Cardiac muscle cell (in vitro differentiated cells and primary cell): ENCODE measurements around the gene CTTNBP2NL. TPM values are rescaled to one million over a fixed set of nuclear protein-coding genes. Genes with fewer than 3 reads are reported as not detected.

Source experiments
- DNase-seq, 2 donors: peaks; one replicate each; pipeline versions ENCODE4 v3.0.0 to v3.0.0-alpha.2; 2010 to 2017; ENCODE audit warnings: low read depth in 1 of 2, low spot score in 1 of 2
- H3K27ac ChIP-seq: fragments of 200-600 bp; sonication (generic); 2 replicates; pipeline ENCODE4 v1.5.1; 2016
- H3K27me3 ChIP-seq: fragments of 200-600 bp; sonication (generic); 2 replicates; pipeline ENCODE4 v1.6.0; 2016; ENCODE audit warnings: control low read depth
- H3K36me3 ChIP-seq: fragments of 200-600 bp; sonication (generic); 2 replicates; pipeline ENCODE4 v1.5.1; 2016; ENCODE audit warnings: control low read depth
- H3K4me1 ChIP-seq: fragments of 200-600 bp; sonication (generic); 2 replicates; pipeline ENCODE4 v1.8.1; 2017; ENCODE audit warnings: low read depth, mild to moderate bottlenecking, mixed run types
- H3K4me3 ChIP-seq: fragments of 200-600 bp; sonication (generic); 2 replicates; pipeline ENCODE4 v1.5.1; 2016; ENCODE audit warnings: mild to moderate bottlenecking
- H3K9me3 ChIP-seq: fragments of 200-600 bp; sonication (generic); 2 replicates; pipeline ENCODE4 v1.5.1; 2017; ENCODE audit warnings: low read depth, mild to moderate bottlenecking, control low read depth
- CTCF ChIP-seq: IDR thresholded peaks from 2 replicates; pipeline ENCODE4 v1.5.1; 2012; ENCODE audit warnings: low read depth, mild to moderate bottlenecking, low read length
- polyA plus RNA-seq: library from polyadenylated mRNA; unstranded; fragments of >200 nt; fragmentation: Nextera tagmentation; extraction: Ambion mirVana; gene quantifications from 2 replicates; pipeline ENCODE4 v1.2.1, GENCODE V29; 2016
- total RNA-seq: library from RNA; depleted of rRNA; stranded (reverse); fragments of >200 nt; gene quantifications from 2 replicates; pipeline ENCODE4 v1.2.3, GENCODE V29; 2016

CTTNBP2NL gene
- total and polyA plus RNA-seq, 2 experiments from 2014 or later = 9.2 to 13.1 TPM

GRCh38 chr1:112393631-112393974 is 2.4 kb upstream of the CTTNBP2NL start:
- Histone ChIP-seq H3K9me3 (no peaks in the 10 kb centered on the region), H3K36me3 (no peaks in the 10 kb centered on the region), H3K4me1 (peaks cover 12% of the 10 kb centered on the region), H3K27ac (no peak overlapping the region), H3K27me3 (no peaks in the 10 kb centered on the region), H3K4me3 (no peak overlapping the region)
- no peak for TF ChIP-seq CTCF
- peak in 1 of 2 donors; percentile 67 for DNase-seq

- no peaks in the 10 kb centered on the region for H3K9me3 ChIP-seq
- H3K36me3 ChIP-seq = no peaks in the 10 kb centered on the region
- no peaks in the 10 kb centered on the region for H3K27me3 ChIP-seq
- no peak for TF ChIP-seq CTCF
- peaks cover 12% of the 10 kb centered on the region for H3K4me1 ChIP-seq
- no peak overlapping the region for H3K4me3 ChIP-seq
- H3K27ac ChIP-seq = no peak overlapping the region
- no peak for DNase-seq
These were observed 1.3 kb upstream of the CTTNBP2NL start for GRCh38 chr1:112394743-112395062.

GRCh38 chr1:112395256-112395820 is 676 bp upstream of the CTTNBP2NL start:
- H3K36me3 ChIP-seq = no peaks in the 10 kb centered on the region
- TF ChIP-seq CTCF = no peak
- peak overlapping the region; percentile 66 for H3K4me3 ChIP-seq
- H3K27ac ChIP-seq = peak overlapping the region; percentile 87
- H3K4me1 ChIP-seq = peaks cover 12% of the 10 kb centered on the region
- H3K9me3 ChIP-seq = no peaks in the 10 kb centered on the region
- peak in 1 of 2 donors; percentile 31 for DNase-seq
- H3K27me3 ChIP-seq = no peaks in the 10 kb centered on the region

- no peaks in the 10 kb centered on the region for H3K9me3 ChIP-seq
These were observed 848 bp downstream of the CTTNBP2NL start for GRCh38 chr1:112396653-112397471.

GRCh38 chr1:112397841-112398240 is 1.8 kb downstream of the CTTNBP2NL start:
- no peaks in the 10 kb centered on the region for H3K9me3 ChIP-seq
- H3K36me3 ChIP-seq = no peaks in the 10 kb centered on the region
- H3K27ac ChIP-seq = no peak overlapping the region
- H3K4me1 ChIP-seq = peaks cover 12% of the 10 kb centered on the region
- DNase-seq = no peak
- H3K27me3 ChIP-seq = no peaks in the 10 kb centered on the region
- no peak for TF ChIP-seq CTCF
- no peak overlapping the region for H3K4me3 ChIP-seq

More at GRCh38 chr1:112396653-112397471, 848 bp downstream of the CTTNBP2NL start:
- Histone ChIP-seq H3K36me3 (no peaks in the 10 kb centered on the region), H3K27me3 (no peaks in the 10 kb centered on the region), H3K4me3 (peak overlapping the region; percentile 66), H3K27ac (no peak overlapping the region), H3K4me1 (peaks cover 12% of the 10 kb centered on the region)
- peak; percentile 32 to 40 for DNase-seq
- no peak for TF ChIP-seq CTCF
